WTC11 (cell line): ENCODE measurements around the gene AMELY.

Source experiments
- CREM ChIP-seq: sonication (generic); formaldehyde crosslinking; IDR thresholded peaks from 2 replicates; pipeline ENCODE4 v1.8.1; 2022; ENCODE audit warnings: mild to moderate bottlenecking, missing genetic modification reagents, moderate library complexity
- JAZF1 ChIP-seq: fragments of 250-450 bp; sonication (Bioruptor Pico); IDR thresholded peaks from 2 replicates; pipeline ENCODE4 v1.9.0; 2021; ENCODE audit warnings: moderate library complexity, mild to moderate bottlenecking, inconsistent platforms
- JUN ChIP-seq: sonication (generic); formaldehyde crosslinking; IDR thresholded peaks from 2 replicates; pipeline ENCODE4 v1.8.0; 2023; ENCODE audit warnings: mild to moderate bottlenecking, missing genetic modification reagents
- PRDM15 ChIP-seq: sonication (generic); formaldehyde crosslinking; IDR thresholded peaks from 2 replicates; pipeline ENCODE4 v1.8.0; 2022; ENCODE audit warnings: missing genetic modification reagents
- PRRX2 ChIP-seq: fragments of 250-450 bp; sonication (Bioruptor Pico); IDR thresholded peaks from 2 replicates; pipeline ENCODE4 v1.8.0; 2021; ENCODE audit warnings: mild to moderate bottlenecking
- SMAD4 ChIP-seq: sonication (generic); formaldehyde crosslinking; IDR thresholded peaks from 2 replicates; pipeline ENCODE4 v1.8.0; 2022; ENCODE audit warnings: mild to moderate bottlenecking, missing genetic modification reagents
- SP1 ChIP-seq: sonication (generic); formaldehyde crosslinking; conservative IDR thresholded peaks from 2 replicates; pipeline ENCODE4 v1.8.1; 2022; ENCODE audit warnings: missing genetic modification reagents
- TCF7 ChIP-seq: sonication (generic); formaldehyde crosslinking; IDR thresholded peaks from 2 replicates; pipeline ENCODE4 v1.8.0; 2022; ENCODE audit warnings: mild to moderate bottlenecking, low read depth, missing genetic modification reagents, moderate library complexity
- TF ChIP-seq, protein P1 (sequence below): fragments of 200-600 bp; IDR thresholded peaks from 2 replicates; pipeline ENCODE4 v1.8.0; 2022; ENCODE audit warnings: antibody characterized with exemption
- TF ChIP-seq, protein P2 (sequence below): sonication (generic); formaldehyde crosslinking; IDR thresholded peaks from 2 replicates; pipeline ENCODE4 v1.8.1; 2022; ENCODE audit warnings: low read depth, missing genetic modification reagents, borderline replicate concordance
- TF ChIP-seq, protein P3 (sequence below): sonication (generic); formaldehyde crosslinking; IDR thresholded peaks from 2 replicates; pipeline ENCODE4 v1.8.1; 2023; ENCODE audit warnings: mild to moderate bottlenecking, missing genetic modification reagents, moderate library complexity
- TF ChIP-seq, protein P4 (sequence below): sonication (generic); formaldehyde crosslinking; IDR thresholded peaks from 2 replicates; pipeline ENCODE4 v1.8.1; 2023; ENCODE audit warnings: mild to moderate bottlenecking, missing genetic modification reagents, moderate library complexity
- TF ChIP-seq, protein P5 (sequence below): sonication (generic); formaldehyde crosslinking; IDR thresholded peaks from 2 replicates; pipeline ENCODE4 v1.8.1; 2023; ENCODE audit warnings: mild to moderate bottlenecking, missing genetic modification reagents

DNA sequence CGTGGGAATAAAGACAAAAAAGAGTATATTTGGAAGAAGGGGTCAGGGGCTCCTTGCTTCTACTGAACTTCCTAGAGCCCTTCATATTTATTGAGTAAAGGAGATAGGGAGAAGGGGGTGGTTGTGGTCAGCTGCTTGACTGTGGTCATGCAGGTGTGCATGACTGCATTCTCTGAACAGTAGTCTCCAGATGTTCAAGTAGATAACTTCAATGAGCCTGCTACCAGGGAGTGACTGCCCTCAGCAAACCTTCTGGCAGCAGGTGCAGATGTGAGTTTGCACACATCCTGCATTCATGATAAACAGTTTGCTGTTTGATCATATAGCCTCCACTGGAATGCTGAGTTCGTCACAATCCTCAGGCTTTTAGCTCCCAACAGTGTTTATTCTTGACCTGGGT lies 9.5 kb upstream of the AMELY start:
- TF ChIP-seq, protein P1, sequence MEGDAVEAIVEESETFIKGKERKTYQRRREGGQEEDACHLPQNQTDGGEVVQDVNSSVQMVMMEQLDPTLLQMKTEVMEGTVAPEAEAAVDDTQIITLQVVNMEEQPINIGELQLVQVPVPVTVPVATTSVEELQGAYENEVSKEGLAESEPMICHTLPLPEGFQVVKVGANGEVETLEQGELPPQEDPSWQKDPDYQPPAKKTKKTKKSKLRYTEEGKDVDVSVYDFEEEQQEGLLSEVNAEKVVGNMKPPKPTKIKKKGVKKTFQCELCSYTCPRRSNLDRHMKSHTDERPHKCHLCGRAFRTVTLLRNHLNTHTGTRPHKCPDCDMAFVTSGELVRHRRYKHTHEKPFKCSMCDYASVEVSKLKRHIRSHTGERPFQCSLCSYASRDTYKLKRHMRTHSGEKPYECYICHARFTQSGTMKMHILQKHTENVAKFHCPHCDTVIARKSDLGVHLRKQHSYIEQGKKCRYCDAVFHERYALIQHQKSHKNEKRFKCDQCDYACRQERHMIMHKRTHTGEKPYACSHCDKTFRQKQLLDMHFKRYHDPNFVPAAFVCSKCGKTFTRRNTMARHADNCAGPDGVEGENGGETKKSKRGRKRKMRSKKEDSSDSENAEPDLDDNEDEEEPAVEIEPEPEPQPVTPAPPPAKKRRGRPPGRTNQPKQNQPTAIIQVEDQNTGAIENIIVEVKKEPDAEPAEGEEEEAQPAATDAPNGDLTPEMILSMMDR: no peak
- no peak for TF ChIP-seq JUN (CRISPR knock-in tag)
- TF ChIP-seq SP1 (CRISPR knock-in tag): no peak
- no peak for TF ChIP-seq SMAD4 (CRISPR knock-in tag)
- no peak for TF ChIP-seq TCF7
- no peak for TF ChIP-seq JAZF1
- TF ChIP-seq PRRX2 (CRISPR knock-in tag): no peak
- TF ChIP-seq PRDM15 (CRISPR knock-in tag): no peak
- TF ChIP-seq, protein P2, sequence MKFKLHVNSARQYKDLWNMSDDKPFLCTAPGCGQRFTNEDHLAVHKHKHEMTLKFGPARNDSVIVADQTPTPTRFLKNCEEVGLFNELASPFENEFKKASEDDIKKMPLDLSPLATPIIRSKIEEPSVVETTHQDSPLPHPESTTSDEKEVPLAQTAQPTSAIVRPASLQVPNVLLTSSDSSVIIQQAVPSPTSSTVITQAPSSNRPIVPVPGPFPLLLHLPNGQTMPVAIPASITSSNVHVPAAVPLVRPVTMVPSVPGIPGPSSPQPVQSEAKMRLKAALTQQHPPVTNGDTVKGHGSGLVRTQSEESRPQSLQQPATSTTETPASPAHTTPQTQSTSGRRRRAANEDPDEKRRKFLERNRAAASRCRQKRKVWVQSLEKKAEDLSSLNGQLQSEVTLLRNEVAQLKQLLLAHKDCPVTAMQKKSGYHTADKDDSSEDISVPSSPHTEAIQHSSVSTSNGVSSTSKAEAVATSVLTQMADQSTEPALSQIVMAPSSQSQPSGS: no peak
- TF ChIP-seq, protein P3, sequence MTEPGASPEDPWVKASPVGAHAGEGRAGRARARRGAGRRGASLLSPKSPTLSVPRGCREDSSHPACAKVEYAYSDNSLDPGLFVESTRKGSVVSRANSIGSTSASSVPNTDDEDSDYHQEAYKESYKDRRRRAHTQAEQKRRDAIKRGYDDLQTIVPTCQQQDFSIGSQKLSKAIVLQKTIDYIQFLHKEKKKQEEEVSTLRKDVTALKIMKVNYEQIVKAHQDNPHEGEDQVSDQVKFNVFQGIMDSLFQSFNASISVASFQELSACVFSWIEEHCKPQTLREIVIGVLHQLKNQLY: no peak
- TF ChIP-seq, protein P4, sequence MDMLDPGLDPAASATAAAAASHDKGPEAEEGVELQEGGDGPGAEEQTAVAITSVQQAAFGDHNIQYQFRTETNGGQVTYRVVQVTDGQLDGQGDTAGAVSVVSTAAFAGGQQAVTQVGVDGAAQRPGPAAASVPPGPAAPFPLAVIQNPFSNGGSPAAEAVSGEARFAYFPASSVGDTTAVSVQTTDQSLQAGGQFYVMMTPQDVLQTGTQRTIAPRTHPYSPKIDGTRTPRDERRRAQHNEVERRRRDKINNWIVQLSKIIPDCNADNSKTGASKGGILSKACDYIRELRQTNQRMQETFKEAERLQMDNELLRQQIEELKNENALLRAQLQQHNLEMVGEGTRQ (CRISPR knock-in tag): no peak
- TF ChIP-seq, protein P5, sequence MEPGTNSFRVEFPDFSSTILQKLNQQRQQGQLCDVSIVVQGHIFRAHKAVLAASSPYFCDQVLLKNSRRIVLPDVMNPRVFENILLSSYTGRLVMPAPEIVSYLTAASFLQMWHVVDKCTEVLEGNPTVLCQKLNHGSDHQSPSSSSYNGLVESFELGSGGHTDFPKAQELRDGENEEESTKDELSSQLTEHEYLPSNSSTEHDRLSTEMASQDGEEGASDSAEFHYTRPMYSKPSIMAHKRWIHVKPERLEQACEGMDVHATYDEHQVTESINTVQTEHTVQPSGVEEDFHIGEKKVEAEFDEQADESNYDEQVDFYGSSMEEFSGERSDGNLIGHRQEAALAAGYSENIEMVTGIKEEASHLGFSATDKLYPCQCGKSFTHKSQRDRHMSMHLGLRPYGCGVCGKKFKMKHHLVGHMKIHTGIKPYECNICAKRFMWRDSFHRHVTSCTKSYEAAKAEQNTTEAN (CRISPR knock-in tag): no peak
- no peak for TF ChIP-seq CREM (CRISPR knock-in tag)
